GM12892 (cell line): Measurements from ENCODE around the gene AAK1.

Experiments used
- POLR2A ChIP-seq: IDR thresholded peaks from 2 replicates; pipeline ENCODE4 v1.6.1; 2011; ENCODE audit warnings: low read depth, low read length, control low read depth
- POLR2AphosphoS5 ChIP-seq: IDR thresholded peaks from 2 replicates; pipeline ENCODE4 v1.6.1; 2011; ENCODE audit warnings: low read depth, low read length, control low read depth
- TAF1 ChIP-seq: IDR thresholded peaks from 2 replicates; pipeline ENCODE4 v1.6.1; 2011; ENCODE audit warnings: low read depth, mild to moderate bottlenecking, control low read depth, low read length, borderline replicate concordance

DNA sequence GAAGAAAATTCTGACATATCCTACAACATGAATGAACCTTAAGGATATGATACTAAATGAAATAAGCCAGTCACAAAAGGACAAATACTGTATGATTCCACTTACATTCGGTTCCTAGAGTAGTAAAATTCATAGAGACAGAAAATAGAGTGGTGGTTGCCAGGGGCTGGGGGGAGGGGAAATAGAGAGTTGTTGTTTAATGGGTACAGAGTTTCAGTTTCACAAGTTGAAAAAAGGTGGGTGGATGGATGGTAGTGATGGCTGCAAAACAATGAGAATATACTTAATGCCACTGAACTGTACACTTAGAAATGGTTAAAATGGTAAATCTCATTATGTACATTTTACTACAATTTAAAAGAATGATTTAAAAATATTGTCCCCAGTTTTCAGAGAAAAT lies 153.1 kb downstream of the AAK1 start:
- TF ChIP-seq POLR2AphosphoS5 (no peak), POLR2A (no peak), TAF1 (no peak)
